Activated CD4-positive, alpha-beta memory T cell treated with anti-CD3 and anti-CD28 coated beads for 36 hours (primary cell): ENCODE results near the gene TRMT10B. TPM values are rescaled to one million over a fixed set of nuclear protein-coding genes. Genes with fewer than 3 reads are reported as not detected.

ENCODE experiments used
- CTCF ChIA-PET: fragments of 350-600 bp; sonication (Branson Sonifier 250); formaldehyde crosslinking; loops from one replicate; lab custom pipeline; 2021; ENCODE audit warnings: antibody characterized with exemption, inconsistent platforms; lab: Charles Lee
- POLR2A ChIA-PET: fragments of 350-600 bp; sonication (Branson Sonifier 250); formaldehyde crosslinking; loops from one replicate; lab custom pipeline; 2021; ENCODE audit warnings: antibody characterized with exemption; lab: Charles Lee
- DNase-seq: peaks from one replicate; pipeline ENCODE4 v3.0.0-alpha.2; 2020
- H3K27ac Mint-ChIP-seq: one replicate; pipeline ENCODE4 v1.8.0; 2021; ENCODE audit warnings: mixed read lengths
- H3K27me3 Mint-ChIP-seq: one replicate; pipeline ENCODE4 v1.8.0; 2021; ENCODE audit warnings: mixed read lengths
- H3K36me3 Mint-ChIP-seq: one replicate; pipeline ENCODE4 v1.8.0; 2021; ENCODE audit warnings: mixed read lengths
- H3K4me1 Mint-ChIP-seq: one replicate; pipeline ENCODE4 v1.8.0; 2021; ENCODE audit warnings: low read depth, mixed read lengths
- H3K4me3 Mint-ChIP-seq: one replicate; pipeline ENCODE4 v1.8.0; 2021; ENCODE audit warnings: mild to moderate bottlenecking, mixed read lengths
- H3K9me3 Mint-ChIP-seq: one replicate; pipeline ENCODE4 v1.8.0; 2021; ENCODE audit warnings: mixed read lengths
- intact Hi-C: fragments of 100-400 bp; cut with micrococcal nuclease; formaldehyde crosslinking; loops from one replicate; pipeline ENCODE4 v1.15.1; 2023
- total RNA-seq, 2 experiments: library from RNA; stranded (reverse); gene quantifications; one replicate each; pipeline ENCODE4 v1.2.3, GENCODE V29; 2021

The TRMT10B gene
- total RNA-seq, 2 experiments from 2014 or later, result 8.7 to 11.5 TPM

- CTCF ChIA-PET, result interaction anchor here (1.1 kb wide), 1 partner anchor 10 kb away, joined by 3 read pairs; no protein-coding TSS in a partner anchor
- POLR2A ChIA-PET, result interaction anchor here (0.8 to 3.3 kb wide), 9 partner anchors 14 to 585 kb away, joined by 3 to 28 read pairs (median 3); partner anchors contain the start of genes DCAF10, TOMM5 and TRMT10B
- Mint-ChIP-seq H3K4me3 (peak overlapping the region; percentile 98), H3K27me3 (no peaks in the 10 kb centered on the region), H3K27ac (peak overlapping the region; percentile 93), H3K9me3 (no peaks in the 10 kb centered on the region), H3K4me1 (peaks cover 38% of the 10 kb centered on the region), H3K36me3 (peaks cover 36% of the 10 kb centered on the region)
- peak; percentile 23 for DNase-seq
- intact Hi-C loops, result loop anchor here (10.0 kb wide), 1 partner anchor 51 kb away; no protein-coding TSS in a partner anchor
Measured at GRCh38 chr9:37784291-37784615, 30.6 kb downstream of the TRMT10B start.

GRCh38 chr9:37784616-37785483, 31.2 kb downstream of the TRMT10B start, which contains the start of gene EXOSC3:
EXOSC3 (minus strand) TSS chr9:37785064; CDS start chr9:37785044, 20 bp downstream.
- peaks cover 34% of the 10 kb centered on the region for H3K36me3 Mint-ChIP-seq
- no peaks in the 10 kb centered on the region for H3K9me3 Mint-ChIP-seq
- DNase-seq, result peak; percentile 93
- H3K4me1 Mint-ChIP-seq, result peaks cover 38% of the 10 kb centered on the region
- no peaks in the 10 kb centered on the region for H3K27me3 Mint-ChIP-seq
- ChIA-PET CTCF (interaction anchor here (1.0 to 1.1 kb wide), 3 partner anchors 11 to 118 kb away, joined by 3 read pairs; no protein-coding TSS in a partner anchor), POLR2A (interaction anchor here (0.8 to 3.3 kb wide), 8 partner anchors 13 to 585 kb away, joined by 3 to 28 read pairs (median 4); partner anchors contain the start of genes DCAF10, TOMM5 and TRMT10B)
- H3K4me3 Mint-ChIP-seq, result peak within 1 kb of the TSS; percentile 98
- H3K27ac Mint-ChIP-seq, result peak within 1 kb of the TSS; percentile 93
- intact Hi-C loops, result loop anchor here (1.0 to 10.0 kb wide), 5 partner anchors 15 to 300 kb away; partner anchors contain the start of genes DCAF10, POLR1E and TRMT10B

DNA sequence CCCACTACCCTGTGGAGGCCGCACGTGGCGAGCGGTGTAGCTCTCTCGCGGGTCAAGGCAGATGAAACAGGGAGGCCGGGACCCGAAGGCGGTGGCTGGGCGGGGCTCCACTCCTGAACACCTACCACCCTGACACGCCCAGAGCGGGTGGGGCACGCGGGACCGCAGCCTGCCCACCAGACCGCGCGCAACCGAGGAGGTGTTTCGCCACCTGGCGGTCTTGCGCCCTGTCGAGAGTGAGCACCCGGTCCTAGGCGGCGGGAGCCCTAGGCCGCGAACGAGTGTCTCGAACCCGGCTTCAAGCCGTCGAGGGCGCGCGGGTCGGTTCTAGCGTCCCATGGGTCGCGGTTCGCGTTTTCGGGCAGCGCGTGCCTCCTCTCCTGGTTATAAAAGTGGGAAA, 33.5 kb downstream of the TRMT10B start:
- ChIA-PET CTCF (no interaction called here), POLR2A (interaction anchor here (1.0 kb wide), 1 partner anchor 13 kb away, joined by 3 read pairs; the partner anchor contains the start of gene DCAF10)
- H3K36me3 Mint-ChIP-seq, result peaks cover 19% of the 10 kb centered on the region
- no peak overlapping the region for H3K27ac Mint-ChIP-seq
- no peak overlapping the region for H3K4me3 Mint-ChIP-seq
- DNase-seq, result peak; percentile 18
- no peaks in the 10 kb centered on the region for H3K27me3 Mint-ChIP-seq
- no peaks in the 10 kb centered on the region for H3K9me3 Mint-ChIP-seq
- intact Hi-C loops, result loop anchor here (10.0 kb wide), 1 partner anchor 48 kb away; no protein-coding TSS in a partner anchor
- H3K4me1 Mint-ChIP-seq, result peaks cover 22% of the 10 kb centered on the region

GRCh38 chr9:37788332-37788731, 34.7 kb downstream of the TRMT10B start:
- Mint-ChIP-seq H3K4me3 (no peak overlapping the region), H3K27ac (no peak overlapping the region)
- intact Hi-C loops, result loop anchor here (10.0 kb wide), 1 partner anchor 46 kb away; no protein-coding TSS in a partner anchor

DNA sequence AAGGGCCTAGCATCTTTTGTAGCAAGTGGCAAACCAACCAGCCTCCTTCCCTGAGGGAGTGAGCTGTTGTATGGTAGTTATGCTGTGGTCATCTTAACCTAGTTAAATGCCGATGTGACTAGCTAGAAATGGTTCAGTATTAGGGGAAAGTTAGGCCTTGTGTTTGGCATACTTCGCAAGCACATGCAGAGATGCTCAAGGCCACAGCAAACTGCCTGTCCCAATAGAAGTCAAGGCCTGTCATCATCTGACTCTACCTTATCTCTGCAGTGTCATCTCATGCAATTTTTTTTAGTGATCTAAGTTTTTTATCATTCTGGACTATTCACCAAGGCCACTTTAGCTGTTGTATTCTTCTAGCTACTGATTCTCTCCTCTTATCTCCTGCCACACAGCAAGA, 36.5 kb downstream of the TRMT10B start:
- intact Hi-C loops, result no loop called here
- H3K27me3 Mint-ChIP-seq, result no peaks in the 10 kb centered on the region
- CTCF ChIA-PET, result interaction anchor here (1.2 kb wide), 1 partner anchor 42 kb away, joined by 3 read pairs; no protein-coding TSS in a partner anchor
- H3K4me1 Mint-ChIP-seq, result peaks cover 4% of the 10 kb centered on the region
- no peaks in the 10 kb centered on the region for H3K9me3 Mint-ChIP-seq
- peaks cover 4% of the 10 kb centered on the region for H3K36me3 Mint-ChIP-seq
- H3K4me3 Mint-ChIP-seq, result no peak overlapping the region
- H3K27ac Mint-ChIP-seq, result no peak overlapping the region
- DNase-seq, result no peak
- POLR2A ChIA-PET, result no interaction called here

More at GRCh38 chr9:37788332-37788731, 34.7 kb downstream of the TRMT10B start:
- no peak for DNase-seq
- ChIA-PET CTCF (no interaction called here), POLR2A (interaction anchor here (1.2 kb wide), 1 partner anchor 12 kb away, joined by 3 read pairs; the partner anchor contains the start of gene DCAF10)
- H3K27me3 Mint-ChIP-seq, result no peaks in the 10 kb centered on the region
- peaks cover 9% of the 10 kb centered on the region for H3K36me3 Mint-ChIP-seq
- peaks cover 11% of the 10 kb centered on the region for H3K4me1 Mint-ChIP-seq
- no peaks in the 10 kb centered on the region for H3K9me3 Mint-ChIP-seq

DNA sequence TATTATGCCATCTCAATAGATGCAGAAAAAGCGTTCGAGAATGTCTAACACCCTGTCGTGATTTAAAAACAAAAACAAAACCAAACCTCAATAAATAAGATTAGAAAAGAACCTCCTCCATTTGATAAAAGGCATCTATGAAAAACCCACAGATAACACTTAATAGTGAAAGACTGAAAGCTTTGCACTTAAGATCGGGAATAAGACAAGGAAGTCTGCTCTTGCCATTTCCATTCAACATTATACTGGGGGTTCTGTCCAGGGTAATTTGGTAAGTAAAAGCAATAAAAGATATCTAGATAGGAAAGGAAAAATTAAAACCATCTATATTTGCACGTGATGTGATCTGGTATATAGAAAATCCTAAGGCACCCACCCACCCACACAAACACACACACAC, 38.5 kb downstream of the TRMT10B start:
- no peak overlapping the region for H3K27ac Mint-ChIP-seq
- no peak for DNase-seq
- intact Hi-C loops, result no loop called here
- CTCF ChIA-PET, result no interaction called here
- no peaks in the 10 kb centered on the region for H3K27me3 Mint-ChIP-seq
- H3K36me3 Mint-ChIP-seq, result peaks cover 4% of the 10 kb centered on the region
- no peaks in the 10 kb centered on the region for H3K9me3 Mint-ChIP-seq
- H3K4me3 Mint-ChIP-seq, result no peak overlapping the region
- H3K4me1 Mint-ChIP-seq, result no peaks in the 10 kb centered on the region
- POLR2A ChIA-PET, result no interaction called here

DNA sequence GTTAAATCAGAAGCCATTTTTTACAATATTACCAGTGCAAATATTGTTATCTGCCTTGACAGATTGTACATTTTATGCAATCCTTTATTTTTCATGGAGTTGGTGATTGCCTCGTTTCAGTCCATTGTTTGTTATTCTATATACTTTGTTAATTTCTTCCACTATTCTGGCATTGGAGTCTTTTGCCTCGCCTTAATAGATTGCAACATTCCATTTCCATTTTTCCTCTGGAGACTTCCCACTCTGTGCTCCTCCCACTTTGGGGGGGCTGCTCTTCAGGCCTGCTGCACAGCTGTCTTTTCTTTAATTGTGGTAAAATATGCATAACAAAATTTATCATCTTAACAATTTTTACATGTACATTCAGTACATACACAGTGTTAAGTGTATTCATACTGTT, 42.6 kb downstream of the TRMT10B start:
- Mint-ChIP-seq H3K4me3 (no peak overlapping the region), H3K27ac (no peak overlapping the region), H3K27me3 (no peaks in the 10 kb centered on the region), H3K4me1 (peaks cover 15% of the 10 kb centered on the region), H3K36me3 (peaks cover 2% of the 10 kb centered on the region), H3K9me3 (no peaks in the 10 kb centered on the region)
- CTCF ChIA-PET, result no interaction called here
- POLR2A ChIA-PET, result no interaction called here
- no peak for DNase-seq
- intact Hi-C loops, result no loop called here

DNA sequence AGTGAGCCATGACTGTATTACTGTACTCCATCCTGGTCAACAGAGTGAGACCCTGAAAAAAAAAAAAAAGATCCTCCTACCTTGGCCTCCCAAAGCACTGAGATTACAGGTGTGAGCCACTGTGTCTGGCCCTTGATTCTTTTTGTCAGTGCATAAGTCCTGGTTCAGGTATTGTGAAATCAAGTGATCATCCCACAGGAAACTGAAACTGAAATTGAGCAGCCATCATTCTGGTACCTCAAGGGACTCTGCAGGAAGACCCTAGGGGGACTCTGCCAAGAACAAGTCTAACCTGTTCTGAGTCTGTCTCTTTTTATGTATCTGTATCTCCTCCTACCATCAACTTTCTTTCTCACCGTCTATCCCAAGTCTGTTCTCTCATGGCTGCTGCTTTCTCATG, 45.1 kb downstream of the TRMT10B start:
- ChIA-PET POLR2A (interaction anchor here (1.6 kb wide), 1 partner anchor 14 kb away, joined by 7 read pairs; the partner anchor contains the start of gene EXOSC3), CTCF (no interaction called here)
- H3K27me3 Mint-ChIP-seq, result no peaks in the 10 kb centered on the region
- H3K36me3 Mint-ChIP-seq, result peaks cover 2% of the 10 kb centered on the region
- no peak overlapping the region for H3K27ac Mint-ChIP-seq
- intact Hi-C loops, result no loop called here
- H3K4me3 Mint-ChIP-seq, result no peak overlapping the region
- H3K4me1 Mint-ChIP-seq, result peaks cover 35% of the 10 kb centered on the region
- no peak for DNase-seq
- H3K9me3 Mint-ChIP-seq, result no peaks in the 10 kb centered on the region

DNA sequence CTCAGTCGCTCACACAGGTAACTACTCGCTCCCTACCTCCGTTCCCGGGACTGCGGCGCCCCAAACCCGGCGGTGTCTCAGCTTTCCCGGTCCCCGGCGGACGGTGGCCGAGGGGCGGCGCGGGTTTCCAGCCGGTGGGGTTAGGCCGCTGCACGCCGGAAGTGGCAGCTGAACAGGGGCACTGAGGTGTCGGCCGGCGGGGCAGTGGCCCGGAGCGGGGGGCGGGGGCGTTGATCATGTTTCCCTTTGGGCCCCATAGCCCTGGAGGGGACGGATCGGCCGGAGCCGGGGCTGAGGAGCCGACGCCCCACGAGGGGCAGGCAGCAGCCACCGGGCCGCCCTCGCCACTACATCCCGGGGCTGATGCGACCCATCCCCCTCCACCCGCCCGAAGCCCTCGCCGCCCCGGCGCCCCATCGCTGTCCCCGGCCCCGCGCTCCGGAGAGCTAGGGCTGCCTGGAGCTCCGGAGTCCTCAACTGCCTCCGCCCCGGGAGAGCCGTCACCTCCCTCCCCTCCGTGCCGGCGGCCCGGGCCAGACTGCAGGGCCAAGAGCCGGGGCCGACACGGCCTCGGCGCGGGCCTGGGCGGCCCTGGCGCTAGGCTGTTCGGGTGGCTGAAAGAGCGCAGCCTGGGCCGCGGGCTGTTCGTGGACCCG, 47.2 kb downstream of the TRMT10B start, which contains the start of gene DCAF10:
Gene DCAF10, plus strand, starts transcription at position 167 of the 656 bp plus-strand sequence. Its CDS starts 70 bp downstream, at position 237.
- Mint-ChIP-seq H3K27me3 (no peaks in the 10 kb centered on the region), H3K9me3 (no peaks in the 10 kb centered on the region), H3K27ac (peak within 1 kb of the TSS; percentile 85), H3K4me1 (peaks cover 40% of the 10 kb centered on the region), H3K4me3 (peak within 1 kb of the TSS; percentile 93), H3K36me3 (peaks cover 2% of the 10 kb centered on the region)
- intact Hi-C loops, result loop anchor here (1.0 to 5.0 kb wide), 5 partner anchors 15 to 208 kb away; partner anchors contain the start of genes EXOSC3, SLC25A51, TOMM5 and TRMT10B
- DNase-seq, result peak; percentile 92
- CTCF ChIA-PET, result interaction anchor here (0.5 kb wide), 1 partner anchor 17 kb away, joined by 5 read pairs; no protein-coding TSS in a partner anchor
- POLR2A ChIA-PET, result interaction anchor here (0.7 to 2.6 kb wide), 6 partner anchors 11 to 102 kb away, joined by 3 to 28 read pairs (median 3); partner anchors contain the start of gene EXOSC3

DNA sequence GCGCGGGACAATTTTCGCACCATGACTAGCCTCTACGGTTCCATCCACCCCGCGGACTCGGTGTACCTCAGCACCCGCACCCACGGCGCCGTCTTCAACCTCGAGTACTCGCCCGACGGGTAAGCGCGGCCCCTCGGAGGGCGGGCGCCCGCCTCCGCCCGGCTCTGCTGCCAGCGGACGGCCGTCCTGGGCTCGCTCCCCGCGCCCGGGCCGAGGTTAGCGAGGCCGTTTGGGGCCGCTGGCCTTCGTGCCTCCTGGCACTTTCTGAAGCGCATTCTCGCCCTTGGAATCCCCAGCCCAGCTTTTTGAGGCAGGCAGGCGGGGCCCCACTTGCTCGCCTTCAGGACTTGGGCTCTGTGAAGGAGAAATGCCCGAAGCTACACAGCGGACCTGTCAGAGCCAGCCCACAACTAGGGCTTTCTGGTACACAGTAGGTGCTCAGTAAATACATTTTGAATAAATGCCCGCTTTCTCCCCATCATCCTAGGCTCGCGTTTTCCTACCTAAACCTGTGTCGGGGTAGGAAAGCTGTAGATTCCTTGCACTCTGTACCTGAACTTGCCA, 47.8 kb downstream of the TRMT10B start:
- Mint-ChIP-seq H3K27ac (no peak overlapping the region), H3K36me3 (peaks cover 2% of the 10 kb centered on the region), H3K9me3 (no peaks in the 10 kb centered on the region), H3K4me3 (peak overlapping the region; percentile 93), H3K27me3 (no peaks in the 10 kb centered on the region), H3K4me1 (peaks cover 43% of the 10 kb centered on the region)
- intact Hi-C loops, result loop anchor here (5.0 kb wide), 3 partner anchors 36 to 209 kb away; partner anchors contain the start of genes SLC25A51 and TOMM5
- ChIA-PET POLR2A (interaction anchor here (1.2 to 2.6 kb wide), 3 partner anchors 10 to 102 kb away, joined by 3 to 28 read pairs (median 5); partner anchors contain the start of gene EXOSC3), CTCF (interaction anchor here (1.0 kb wide), 1 partner anchor 12 kb away, joined by 3 read pairs; no protein-coding TSS in a partner anchor)
- peak; percentile 55 for DNase-seq
